ENCODE measurements around the gene ATP2A3. TPM values are rescaled to one million over a fixed set of nuclear protein-coding genes. Genes with fewer than 3 reads are reported as not detected.
"Not testable (repeated sequence)": the region's sequence is repeated elsewhere in the genome, so short reads cannot be mapped to it uniquely, and the experiment has no call there.

Gene ATP2A3
- total RNA-seq, 1 experiment from 2014 or later = 4.5 TPM

DNA sequence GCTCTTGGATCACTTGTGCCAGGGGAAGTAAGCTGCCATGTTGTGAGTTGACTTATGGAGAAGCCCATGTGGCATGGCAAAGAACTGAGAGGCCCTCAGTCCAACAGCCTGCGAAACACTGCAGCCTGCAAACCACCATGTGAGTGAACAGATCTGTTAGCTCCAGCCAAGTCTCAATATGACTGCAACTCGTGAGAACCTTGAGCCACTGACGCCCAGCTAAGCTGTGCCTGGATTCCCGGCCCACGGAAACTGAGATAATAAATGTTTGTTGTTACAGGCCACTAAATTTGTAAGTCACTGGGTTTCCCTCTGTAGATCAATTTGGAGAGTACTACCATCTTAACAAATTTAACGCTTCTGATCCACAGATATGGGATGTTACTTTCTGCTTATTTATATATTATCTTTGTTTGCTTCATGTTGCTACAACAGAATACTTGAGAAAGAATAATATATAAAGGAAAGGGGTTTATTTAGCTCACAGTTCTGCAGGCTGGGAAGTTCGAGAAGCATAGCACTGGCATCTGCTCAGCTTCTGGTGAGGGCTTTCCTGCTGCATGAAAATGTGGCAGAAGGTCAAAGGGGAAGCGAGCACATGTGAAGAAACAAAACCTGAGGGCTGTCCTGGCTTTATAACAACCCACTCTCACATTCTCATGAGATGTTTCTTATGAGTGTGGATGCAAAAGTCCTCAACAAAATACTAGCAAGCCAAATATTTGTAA is 29.4 kb upstream of the ATP2A3 start:
- intact Hi-C loops (cut with micrococcal nuclease; ENCODE audit: unreplicated experiment) = no loop called here
- Mint-ChIP-seq H3K9me3 (ENCODE audit: low read depth, unreplicated experiment) (no peaks in the 10 kb centered on the region), H3K27ac (ENCODE audit: unreplicated experiment) (no peak overlapping the region), H3K27me3 (ENCODE audit: unreplicated experiment) (peaks cover 13% of the 10 kb centered on the region), H3K36me3 (ENCODE audit: insufficient read depth, unreplicated experiment) (peaks cover 6% of the 10 kb centered on the region), H3K4me3 (ENCODE audit: low read depth, unreplicated experiment) (no peak overlapping the region), H3K4me1 (ENCODE audit: low read depth, unreplicated experiment) (peaks cover 10% of the 10 kb centered on the region)
- TF ChIP-seq, protein P1, sequence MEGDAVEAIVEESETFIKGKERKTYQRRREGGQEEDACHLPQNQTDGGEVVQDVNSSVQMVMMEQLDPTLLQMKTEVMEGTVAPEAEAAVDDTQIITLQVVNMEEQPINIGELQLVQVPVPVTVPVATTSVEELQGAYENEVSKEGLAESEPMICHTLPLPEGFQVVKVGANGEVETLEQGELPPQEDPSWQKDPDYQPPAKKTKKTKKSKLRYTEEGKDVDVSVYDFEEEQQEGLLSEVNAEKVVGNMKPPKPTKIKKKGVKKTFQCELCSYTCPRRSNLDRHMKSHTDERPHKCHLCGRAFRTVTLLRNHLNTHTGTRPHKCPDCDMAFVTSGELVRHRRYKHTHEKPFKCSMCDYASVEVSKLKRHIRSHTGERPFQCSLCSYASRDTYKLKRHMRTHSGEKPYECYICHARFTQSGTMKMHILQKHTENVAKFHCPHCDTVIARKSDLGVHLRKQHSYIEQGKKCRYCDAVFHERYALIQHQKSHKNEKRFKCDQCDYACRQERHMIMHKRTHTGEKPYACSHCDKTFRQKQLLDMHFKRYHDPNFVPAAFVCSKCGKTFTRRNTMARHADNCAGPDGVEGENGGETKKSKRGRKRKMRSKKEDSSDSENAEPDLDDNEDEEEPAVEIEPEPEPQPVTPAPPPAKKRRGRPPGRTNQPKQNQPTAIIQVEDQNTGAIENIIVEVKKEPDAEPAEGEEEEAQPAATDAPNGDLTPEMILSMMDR (IDR thresholded peaks at IDR 0.05; ENCODE audit: unreplicated experiment) = no peak
- CTCF ChIA-PET = interaction anchor here (0.6 kb wide), 1 partner anchor 59 kb away, joined by 8 read pairs; no protein-coding TSS in a partner anchor
- BruUV-seq (replicated peaks) = no TSS peak
- DNase-seq = no peak

DNA sequence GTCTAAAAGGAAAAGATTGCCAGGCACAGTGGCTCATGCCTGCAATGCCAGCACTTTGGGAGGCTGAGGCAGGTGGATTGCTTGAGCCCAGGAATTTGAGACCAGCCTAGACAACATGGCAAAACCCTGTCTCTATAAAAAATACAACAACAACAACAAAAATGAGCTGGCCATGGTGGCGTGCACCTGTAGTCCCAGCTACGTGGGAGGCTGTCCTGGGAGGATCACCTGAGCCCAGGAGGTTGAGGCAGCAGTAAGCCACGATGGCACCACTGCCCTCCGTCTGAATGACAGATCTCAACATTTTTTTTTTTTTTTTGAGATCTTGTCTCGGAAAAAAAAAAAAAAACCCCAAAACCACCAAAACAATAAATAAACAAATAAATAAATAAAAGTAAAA is 28.1 kb upstream of the ATP2A3 start:
- TF ChIP-seq, protein P1 (IDR thresholded peaks at IDR 0.05; ENCODE audit: unreplicated experiment) = no peak
- no peak for DNase-seq
- Mint-ChIP-seq H3K9me3 (ENCODE audit: low read depth, unreplicated experiment) (no peaks in the 10 kb centered on the region), H3K4me1 (ENCODE audit: low read depth, unreplicated experiment) (peaks cover 10% of the 10 kb centered on the region), H3K36me3 (ENCODE audit: insufficient read depth, unreplicated experiment) (peaks cover 6% of the 10 kb centered on the region), H3K4me3 (ENCODE audit: low read depth, unreplicated experiment) (no peak overlapping the region), H3K27ac (ENCODE audit: unreplicated experiment) (no peak overlapping the region), H3K27me3 (ENCODE audit: unreplicated experiment) (peaks cover 13% of the 10 kb centered on the region)
- no TSS peak for BruUV-seq (replicated peaks)
- intact Hi-C loops (cut with micrococcal nuclease; ENCODE audit: unreplicated experiment) = no loop called here
- CTCF ChIA-PET = no interaction called here

DNA sequence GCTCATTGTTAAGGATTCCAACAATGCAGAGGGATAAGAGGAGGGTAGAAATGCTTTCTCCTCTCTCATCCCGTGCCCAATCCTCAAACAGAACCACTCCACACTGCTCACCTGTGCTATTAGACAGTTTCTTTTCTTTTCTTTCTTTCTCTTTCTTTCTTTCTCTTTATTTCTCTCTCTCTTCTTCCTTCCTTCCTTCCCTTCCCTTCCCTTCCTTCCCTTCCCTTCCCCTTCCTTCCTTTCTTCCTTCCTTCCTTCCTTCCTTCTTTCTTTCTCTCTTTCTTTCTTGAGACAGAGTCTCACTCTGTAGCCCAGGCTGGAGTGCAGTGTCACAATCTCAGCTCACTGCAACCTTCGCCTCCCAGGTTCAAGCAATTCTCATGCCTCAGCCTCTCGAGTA is 27.5 kb upstream of the ATP2A3 start:
- BruUV-seq (replicated peaks); H3K4me3 Mint-ChIP-seq (ENCODE audit: low read depth, unreplicated experiment); intact Hi-C loops (cut with micrococcal nuclease; ENCODE audit: unreplicated experiment); H3K4me1 Mint-ChIP-seq (ENCODE audit: low read depth, unreplicated experiment); CTCF ChIA-PET; H3K36me3 Mint-ChIP-seq (ENCODE audit: insufficient read depth, unreplicated experiment); H3K9me3 Mint-ChIP-seq (ENCODE audit: low read depth, unreplicated experiment); H3K27ac Mint-ChIP-seq (ENCODE audit: unreplicated experiment); DNase-seq: not testable (repeated sequence)
- H3K27me3 Mint-ChIP-seq (ENCODE audit: unreplicated experiment) = peaks cover 15% of the 10 kb centered on the region

GRCh38 chr17:3990386-3991127 is 26.3 kb upstream of the ATP2A3 start:
- peak overlapping the region; percentile 52 for H3K4me3 Mint-ChIP-seq (ENCODE audit: low read depth, unreplicated experiment)

More at GRCh38 chr17:3990386-3991127, 26.3 kb upstream of the ATP2A3 start:
- H3K4me1 Mint-ChIP-seq (ENCODE audit: low read depth, unreplicated experiment) = peaks cover 10% of the 10 kb centered on the region
- DNase-seq = no peak
- intact Hi-C loops (cut with micrococcal nuclease; ENCODE audit: unreplicated experiment) = no loop called here
- no peaks in the 10 kb centered on the region for H3K9me3 Mint-ChIP-seq (ENCODE audit: low read depth, unreplicated experiment)
- TF ChIP-seq, protein P1 (IDR thresholded peaks at IDR 0.05; ENCODE audit: unreplicated experiment) = no peak
- CTCF ChIA-PET = interaction anchor here (0.6 to 1.6 kb wide), 3 partner anchors 9 to 28 kb away, joined by 3 to 6 read pairs (median 3); no protein-coding TSS in a partner anchor
- peak overlapping the region; percentile 51 for H3K27ac Mint-ChIP-seq (ENCODE audit: unreplicated experiment)
- peaks cover 27% of the 10 kb centered on the region for H3K27me3 Mint-ChIP-seq (ENCODE audit: unreplicated experiment)
- BruUV-seq (replicated peaks) = no TSS peak
- H3K36me3 Mint-ChIP-seq (ENCODE audit: insufficient read depth, unreplicated experiment) = peaks cover 6% of the 10 kb centered on the region
